Skeletal muscle tissue (tissue), 4 donors: ENCODE measurements around the gene TMEM263. TPM values are rescaled to one million over a fixed set of nuclear protein-coding genes. Genes with fewer than 3 reads are reported as not detected.
"Not testable (repeated sequence)": the region's sequence is repeated elsewhere in the genome, so short reads cannot be mapped to it uniquely, and the experiment has no call there.

Experiments used
- H3K27ac ChIP-seq: one replicate; pipeline ENCODE4 v1.7.0; 2013; ENCODE audit warnings: mild to moderate bottlenecking, low read depth, low read length, inconsistent platforms
- H3K27me3 ChIP-seq, 3 donors: one replicate each; pipeline ENCODE4 v1.7.0; 2013; ENCODE audit warnings: low read length in 3 of 3; ENCODE audit not compliant: control insufficient read depth in 3 of 3, insufficient read depth in 3 of 3
- H3K36me3 ChIP-seq, 3 donors: one replicate each; pipeline ENCODE4 v1.7.0; 2013; ENCODE audit warnings: low read length in 3 of 3; ENCODE audit not compliant: control insufficient read depth in 3 of 3, insufficient read depth in 3 of 3
- H3K4me1 ChIP-seq, 3 donors: one replicate each; pipeline ENCODE4 v1.7.0; 2013; ENCODE audit warnings: low read length in 3 of 3, mild to moderate bottlenecking in 3 of 3; ENCODE audit not compliant: control insufficient read depth in 3 of 3, insufficient read depth in 3 of 3
- H3K4me3 ChIP-seq, 3 donors: one replicate each; pipeline ENCODE4 v1.7.0; 2013; ENCODE audit warnings: low read length in 3 of 3
- H3K9ac ChIP-seq, 3 donors: one replicate each; pipeline ENCODE4 v1.7.0; 2013; ENCODE audit warnings: low read length in 3 of 3, mild to moderate bottlenecking in 3 of 3, moderate library complexity in 2 of 3, low read depth in 1 of 3
- H3K9me3 ChIP-seq, 3 donors: one replicate each; pipeline ENCODE4 v1.7.0; 2013; ENCODE audit warnings: low read length in 3 of 3; ENCODE audit not compliant: control insufficient read depth in 3 of 3
- total RNA-seq: library from RNA; depleted of rRNA; stranded (reverse); fragments of >200 nt; gene quantifications from one replicate; pipeline ENCODE4 v1.2.3, GENCODE V29; 2014
- donor health status: Osteomylitis.

Gene TMEM263
- total RNA-seq, 1 donor from 2014 or later, result 42.3 TPM

DNA sequence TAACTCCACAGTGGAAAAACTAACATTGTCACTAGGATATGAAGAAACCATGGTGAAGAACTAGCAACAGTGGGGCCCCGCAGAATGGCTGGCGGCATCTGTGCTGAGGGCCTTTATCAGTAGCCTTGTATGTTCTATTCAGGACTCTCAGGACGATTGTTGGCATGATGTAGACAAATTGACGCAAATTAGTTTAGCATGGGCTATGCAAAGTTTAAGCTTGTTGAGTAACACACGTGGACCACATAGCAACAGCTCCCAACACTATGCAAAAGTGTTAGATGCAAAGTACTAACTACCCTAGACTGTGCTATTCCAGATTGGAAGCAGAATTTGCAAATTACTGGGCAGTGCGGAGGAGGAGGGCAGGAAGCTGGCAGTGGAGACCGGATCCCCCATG lies 38.2 kb upstream of the TMEM263 start:
- Histone ChIP-seq H3K4me3 (no peak overlapping the region), H3K9ac (no peak overlapping the region), H3K9me3 (no peaks in the 10 kb centered on the region), H3K27ac (no peak overlapping the region), H3K27me3 (no peaks in the 10 kb centered on the region), H3K4me1 (no peaks in the 10 kb centered on the region), H3K36me3 (no peaks in the 10 kb centered on the region)

DNA sequence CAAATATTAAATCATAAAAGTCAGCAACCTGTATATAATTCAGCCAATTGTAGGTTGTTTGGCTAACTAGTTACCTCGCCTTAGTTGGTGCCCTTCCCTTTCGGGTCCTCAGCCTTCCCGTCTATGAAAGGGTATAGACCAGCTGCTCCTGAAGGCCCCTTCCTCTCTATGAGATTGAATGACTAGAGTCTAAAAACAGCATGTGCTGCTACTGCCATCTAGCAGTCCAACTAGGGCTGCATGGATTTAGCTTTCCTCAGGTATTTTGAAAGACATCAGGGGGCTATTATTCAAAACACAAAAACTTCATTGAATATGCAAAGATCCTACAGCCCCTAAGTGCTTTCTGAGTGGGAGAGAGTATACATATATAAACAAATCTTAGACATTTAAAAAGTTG lies 37.0 kb upstream of the TMEM263 start:
- no peak overlapping the region for H3K9ac ChIP-seq
- no peaks in the 10 kb centered on the region for H3K27me3 ChIP-seq
- H3K4me3 ChIP-seq, result no peak overlapping the region

DNA sequence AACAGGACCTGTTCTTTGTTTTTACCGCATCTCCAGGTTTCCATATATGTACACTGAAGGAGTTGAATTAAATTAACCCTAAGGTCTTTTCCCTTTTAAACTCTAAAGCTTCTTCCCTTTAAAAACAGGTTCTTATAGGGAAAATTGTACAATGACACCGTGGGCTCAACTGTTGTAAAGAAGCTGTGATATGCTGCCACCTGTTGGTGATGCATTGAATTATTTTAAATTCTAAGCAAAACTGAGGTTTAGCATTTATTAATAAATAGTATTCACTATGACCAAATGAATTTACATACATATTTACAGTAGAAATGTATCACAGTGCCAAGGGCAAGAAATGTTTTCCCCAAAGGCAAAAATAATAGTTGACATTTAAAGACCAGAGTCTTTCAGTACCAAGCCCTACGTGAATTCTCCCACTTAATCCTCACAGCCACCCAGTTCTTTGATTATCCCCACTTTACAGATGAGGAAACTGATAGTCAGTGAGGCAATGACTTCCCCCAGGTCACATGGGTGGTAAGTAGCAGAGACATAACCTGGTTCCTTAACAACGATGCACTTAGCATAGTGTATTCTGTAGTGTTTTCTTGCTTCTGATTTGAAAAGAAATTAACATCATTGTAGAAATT lies 35.7 kb upstream of the TMEM263 start:
- H3K9ac ChIP-seq, result no peak overlapping the region
- no peaks in the 10 kb centered on the region for H3K4me1 ChIP-seq
- no peak overlapping the region for H3K4me3 ChIP-seq
- no peak overlapping the region for H3K27ac ChIP-seq
- no peaks in the 10 kb centered on the region for H3K36me3 ChIP-seq
- H3K9me3 ChIP-seq, result no peaks in the 10 kb centered on the region
- H3K27me3 ChIP-seq, result no peaks in the 10 kb centered on the region

More for the DNA sequence above, 37.0 kb upstream of the TMEM263 start:
- Histone ChIP-seq H3K27ac (no peak overlapping the region), H3K4me1 (no peaks in the 10 kb centered on the region), H3K36me3 (no peaks in the 10 kb centered on the region), H3K9me3 (no peaks in the 10 kb centered on the region)

DNA sequence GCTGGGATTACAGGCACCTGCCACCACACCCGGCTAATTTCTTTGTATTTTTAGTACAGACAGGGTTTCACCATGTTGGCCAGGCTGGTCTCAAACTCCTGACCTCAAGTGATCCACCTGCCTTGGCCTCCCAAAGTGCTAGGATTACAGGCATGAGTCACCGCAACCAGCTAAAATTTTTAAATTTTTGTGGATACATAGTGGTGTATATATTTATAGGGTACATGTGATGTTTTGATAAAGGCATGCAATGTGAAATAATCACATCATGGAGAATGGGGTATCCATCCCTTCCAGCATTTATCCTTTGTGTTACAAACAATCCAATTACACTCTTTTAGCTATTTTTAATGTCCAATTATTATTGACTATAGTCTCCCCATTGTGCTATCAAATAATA lies 33.7 kb upstream of the TMEM263 start:
- not testable (repeated sequence) for H3K27me3 ChIP-seq, H3K4me3 ChIP-seq, H3K27ac ChIP-seq, H3K36me3 ChIP-seq, H3K9ac ChIP-seq, H3K4me1 ChIP-seq, H3K9me3 ChIP-seq

DNA sequence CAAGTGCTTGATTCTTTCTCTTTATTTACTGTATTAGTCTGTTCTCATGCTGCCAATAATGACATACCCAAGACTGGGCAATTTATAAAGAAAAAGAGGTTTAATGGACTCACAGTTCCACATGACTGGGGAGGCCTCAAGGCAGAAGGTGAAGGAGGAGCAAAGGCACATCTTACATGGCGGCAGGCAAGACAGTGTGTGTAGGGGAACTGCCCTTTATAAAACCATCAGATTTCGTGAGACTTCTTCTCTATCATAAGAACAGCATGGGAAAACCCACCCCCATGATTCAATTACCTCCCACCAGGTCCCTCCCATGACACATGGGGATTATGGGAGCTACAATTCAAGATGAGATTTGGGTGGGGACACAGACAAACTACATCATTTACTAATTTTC lies 32.1 kb upstream of the TMEM263 start:
- not testable (repeated sequence) for H3K36me3 ChIP-seq, H3K9ac ChIP-seq, H3K27me3 ChIP-seq, H3K4me1 ChIP-seq, H3K27ac ChIP-seq, H3K9me3 ChIP-seq, H3K4me3 ChIP-seq

DNA sequence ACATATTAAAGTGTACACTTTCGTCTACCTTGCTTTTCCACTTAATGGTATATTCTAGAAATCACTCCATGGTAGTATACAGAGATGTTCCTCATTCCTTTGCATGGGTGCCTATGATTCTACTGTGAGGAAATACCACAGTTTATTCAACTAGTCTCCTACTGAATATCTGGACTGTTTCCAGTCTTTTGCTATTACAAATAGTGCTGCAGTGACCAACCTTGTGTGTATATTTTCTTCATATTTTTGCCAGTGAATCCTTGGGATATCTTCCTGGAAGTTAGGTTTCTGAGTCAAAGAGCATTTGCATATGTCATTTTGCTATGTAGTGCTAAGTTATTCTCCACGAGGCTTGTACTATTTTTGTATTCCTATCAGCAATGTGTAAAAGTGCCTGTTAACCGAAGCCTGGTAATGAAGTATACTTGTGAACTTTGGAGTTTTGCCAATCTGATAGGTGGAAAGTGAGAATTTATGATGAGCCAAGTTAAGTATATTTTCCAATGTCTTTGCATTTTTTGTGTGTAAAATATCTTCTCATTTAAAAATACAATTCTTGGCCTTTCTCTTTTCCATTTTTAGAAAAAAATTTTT lies 31.3 kb upstream of the TMEM263 start:
- Histone ChIP-seq H3K27me3 (no peaks in the 10 kb centered on the region), H3K9me3 (no peaks in the 10 kb centered on the region), H3K27ac (no peak overlapping the region), H3K9ac (no peak overlapping the region), H3K4me3 (no peak overlapping the region), H3K36me3 (no peaks in the 10 kb centered on the region), H3K4me1 (no peaks in the 10 kb centered on the region)

DNA sequence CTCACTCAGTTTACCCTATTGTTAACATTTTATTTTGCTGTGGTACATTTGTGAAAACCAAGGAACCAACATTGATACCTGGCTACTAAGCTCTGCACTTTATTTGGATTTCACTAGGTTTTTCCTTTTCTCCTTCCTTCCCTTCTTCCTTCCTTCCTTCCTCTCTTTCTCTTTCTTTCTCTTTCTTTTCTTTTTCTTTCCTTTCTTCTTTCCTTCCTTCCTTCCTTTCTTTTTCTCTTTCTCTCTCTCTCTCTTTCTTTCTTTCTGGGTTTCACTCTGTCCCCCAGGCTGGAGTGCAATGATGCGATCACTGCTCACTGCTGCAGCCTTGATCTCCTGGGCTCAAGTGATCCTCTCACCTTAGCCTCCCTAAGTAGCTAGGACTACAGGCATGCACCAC lies 29.1 kb upstream of the TMEM263 start:
- no peak overlapping the region for H3K4me3 ChIP-seq
- H3K4me1 ChIP-seq, result no peaks in the 10 kb centered on the region
- H3K27ac ChIP-seq, result no peak overlapping the region
- peaks cover 0 to 2% (median 0%) of the 10 kb centered on the region in 3 donors for H3K27me3 ChIP-seq
- H3K36me3 ChIP-seq, result no peaks in the 10 kb centered on the region
- H3K9ac ChIP-seq, result no peak overlapping the region
- H3K9me3 ChIP-seq, result no peaks in the 10 kb centered on the region

DNA sequence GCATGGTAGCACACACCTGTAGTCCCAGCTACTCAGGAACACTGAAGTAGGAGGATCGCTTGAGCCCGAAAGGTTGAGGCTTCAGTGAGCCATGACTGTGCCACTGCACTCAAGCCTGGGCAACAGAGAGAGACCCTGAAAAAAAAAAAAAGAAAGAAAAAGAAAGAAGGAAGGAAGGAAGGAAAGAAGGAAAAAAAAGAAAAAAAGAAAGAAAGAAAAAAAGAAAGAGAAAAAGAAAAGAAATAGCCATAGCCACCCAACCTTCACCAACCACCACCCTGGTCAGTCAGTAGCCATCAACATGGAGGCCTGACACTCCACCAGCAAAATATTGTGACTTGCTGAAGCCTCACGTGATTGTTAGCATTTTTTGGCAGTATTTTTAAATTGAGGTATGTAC lies 21.4 kb upstream of the TMEM263 start:
- Histone ChIP-seq H3K4me3 (no peak overlapping the region), H3K4me1 (no peaks in the 10 kb centered on the region), H3K36me3 (no peaks in the 10 kb centered on the region), H3K27me3 (peaks cover 0 to 4% (median 0%) of the 10 kb centered on the region in 3 donors), H3K9ac (no peak overlapping the region), H3K9me3 (no peaks in the 10 kb centered on the region), H3K27ac (no peak overlapping the region)

DNA sequence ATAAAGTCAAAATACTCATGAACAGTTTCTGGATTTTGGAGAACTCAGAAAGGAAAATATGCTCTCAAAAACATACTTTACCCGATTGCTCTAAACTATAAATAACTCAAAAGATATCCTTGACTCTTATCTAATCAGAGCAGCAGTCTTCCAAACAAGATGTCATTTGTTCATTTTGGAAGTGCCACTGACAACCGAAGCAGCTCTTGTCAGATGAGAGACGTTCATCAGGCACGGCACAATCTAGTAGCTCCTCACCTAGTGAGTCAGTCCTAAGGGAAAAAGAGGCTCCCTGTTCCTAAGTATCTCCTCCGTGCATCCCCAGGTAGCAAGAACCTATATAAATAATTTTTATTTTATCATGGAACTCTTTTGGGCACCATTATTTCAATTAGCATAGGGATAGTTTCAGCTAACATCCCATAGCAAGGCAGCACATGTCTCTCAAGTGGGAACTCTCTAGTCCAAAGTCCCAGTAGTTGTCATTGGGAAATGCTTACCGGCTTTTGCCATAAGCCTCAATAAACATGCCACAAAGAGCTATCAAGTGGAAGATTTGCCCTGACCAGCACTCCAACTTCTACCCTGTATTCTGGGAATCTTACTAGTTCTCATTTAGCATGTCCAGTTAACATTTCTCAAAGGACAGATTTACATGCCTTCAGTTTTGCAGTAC lies 14.1 kb upstream of the TMEM263 start:
- no peak overlapping the region for H3K27ac ChIP-seq
- H3K27me3 ChIP-seq, result no peaks in the 10 kb centered on the region

DNA sequence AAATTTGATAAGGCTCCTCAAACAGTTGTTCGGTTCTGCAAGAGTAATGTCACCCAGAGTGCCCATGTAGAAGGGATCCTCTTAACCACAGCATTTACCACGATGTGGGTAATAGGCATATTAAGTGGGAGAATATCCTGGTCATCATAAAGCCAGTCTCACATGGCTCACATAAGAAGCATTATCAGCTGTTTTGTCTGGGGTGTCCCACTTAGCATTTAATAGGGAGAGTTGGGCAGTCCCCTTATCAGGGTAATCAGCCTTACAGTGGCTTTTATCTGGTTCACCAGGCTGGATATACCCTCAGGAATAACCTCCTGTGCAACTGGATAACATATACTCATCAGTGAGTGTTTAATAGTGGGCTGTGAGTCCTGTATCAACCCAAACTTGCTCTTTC lies 12.9 kb upstream of the TMEM263 start:
- Histone ChIP-seq H3K9me3 (no peaks in the 10 kb centered on the region), H3K27me3 (no peaks in the 10 kb centered on the region), H3K4me3 (no peak overlapping the region), H3K9ac (no peak overlapping the region), H3K27ac (no peak overlapping the region), H3K4me1 (no peaks in the 10 kb centered on the region), H3K36me3 (no peaks in the 10 kb centered on the region)

More for the DNA sequence above, 14.1 kb upstream of the TMEM263 start:
- no peak overlapping the region for H3K4me3 ChIP-seq
- H3K9ac ChIP-seq, result no peak overlapping the region
- no peaks in the 10 kb centered on the region for H3K4me1 ChIP-seq
- H3K9me3 ChIP-seq, result no peaks in the 10 kb centered on the region
- H3K36me3 ChIP-seq, result no peaks in the 10 kb centered on the region
